Osteocyte (in vitro differentiated cells): ENCODE results near the gene RHEBL1. TPM values are rescaled to one million over a fixed set of nuclear protein-coding genes. Genes with fewer than 3 reads are reported as not detected.
A peak's percentile ranks its signal among the peaks of the same experiment; 100 is the strongest.

Experiments
- DNase-seq: peaks from one replicate; pipeline ENCODE4 v3.0.0; 2021; ENCODE audit warnings: mixed read lengths; ENCODE audit not compliant: unreplicated experiment; ENCODE audit errors: extremely low spot score
- H3K27ac Mint-ChIP-seq: one replicate; pipeline ENCODE4 v1.8.0; 2021; ENCODE audit warnings: mild to moderate bottlenecking, mixed read lengths; ENCODE audit not compliant: unreplicated experiment
- H3K27me3 Mint-ChIP-seq: one replicate; pipeline ENCODE4 v1.8.0; 2021; ENCODE audit warnings: mixed read lengths; ENCODE audit not compliant: unreplicated experiment
- H3K36me3 Mint-ChIP-seq: one replicate; pipeline ENCODE4 v1.8.0; 2021; ENCODE audit warnings: mixed read lengths; ENCODE audit not compliant: unreplicated experiment
- H3K4me1 Mint-ChIP-seq: one replicate; pipeline ENCODE4 v1.8.0; 2021; ENCODE audit warnings: mixed read lengths; ENCODE audit not compliant: unreplicated experiment
- H3K4me3 Mint-ChIP-seq: one replicate; pipeline ENCODE4 v1.8.0; 2021; ENCODE audit warnings: mild to moderate bottlenecking, moderate library complexity, mixed read lengths; ENCODE audit not compliant: unreplicated experiment
- H3K9me3 Mint-ChIP-seq: one replicate; pipeline ENCODE4 v1.8.0; 2021; ENCODE audit warnings: mixed read lengths; ENCODE audit not compliant: unreplicated experiment
- total RNA-seq: library from RNA; stranded (reverse); gene quantifications from 2 replicates; pipeline ENCODE4 v1.2.1, GENCODE V29; 2021
- TF ChIP-seq, protein P1 (sequence below): fragments of 200-600 bp; sonication (generic); IDR thresholded peaks from 2 replicates; pipeline ENCODE4 v1.5.0; 2021; ENCODE audit warnings: antibody characterized with exemption, mild to moderate bottlenecking, moderate library complexity

Gene RHEBL1
- total RNA-seq, 1 donor from 2014 or later = 1.2 TPM

DNA sequence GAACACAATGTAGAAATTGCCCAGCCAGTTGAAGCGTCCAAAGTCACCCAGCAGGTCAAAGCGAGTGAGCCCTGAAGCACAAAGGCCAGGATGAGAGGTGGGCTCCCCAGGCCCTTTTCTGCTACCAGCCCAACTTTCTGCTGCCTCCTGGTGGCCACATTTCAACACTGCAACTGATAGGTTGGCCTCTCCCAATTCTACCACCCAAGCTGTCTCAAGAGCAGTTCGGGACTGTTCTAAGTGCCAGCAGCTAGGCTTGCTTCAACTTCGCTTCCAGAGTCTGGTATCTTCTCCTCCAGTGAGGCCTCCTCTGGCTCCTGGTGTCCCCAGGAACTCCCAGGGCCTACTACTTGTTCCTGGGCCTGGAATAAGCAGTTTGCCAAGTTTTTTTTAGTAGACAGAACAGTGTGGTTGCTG is 28.3 kb upstream of the RHEBL1 start:
- Mint-ChIP-seq H3K36me3 (peaks cover 48% of the 10 kb centered on the region), H3K4me3 (no peak overlapping the region), H3K27ac (no peak overlapping the region), H3K9me3 (no peaks in the 10 kb centered on the region), H3K4me1 (peaks cover 10% of the 10 kb centered on the region), H3K27me3 (peaks cover 16% of the 10 kb centered on the region)
- TF ChIP-seq, protein P1, sequence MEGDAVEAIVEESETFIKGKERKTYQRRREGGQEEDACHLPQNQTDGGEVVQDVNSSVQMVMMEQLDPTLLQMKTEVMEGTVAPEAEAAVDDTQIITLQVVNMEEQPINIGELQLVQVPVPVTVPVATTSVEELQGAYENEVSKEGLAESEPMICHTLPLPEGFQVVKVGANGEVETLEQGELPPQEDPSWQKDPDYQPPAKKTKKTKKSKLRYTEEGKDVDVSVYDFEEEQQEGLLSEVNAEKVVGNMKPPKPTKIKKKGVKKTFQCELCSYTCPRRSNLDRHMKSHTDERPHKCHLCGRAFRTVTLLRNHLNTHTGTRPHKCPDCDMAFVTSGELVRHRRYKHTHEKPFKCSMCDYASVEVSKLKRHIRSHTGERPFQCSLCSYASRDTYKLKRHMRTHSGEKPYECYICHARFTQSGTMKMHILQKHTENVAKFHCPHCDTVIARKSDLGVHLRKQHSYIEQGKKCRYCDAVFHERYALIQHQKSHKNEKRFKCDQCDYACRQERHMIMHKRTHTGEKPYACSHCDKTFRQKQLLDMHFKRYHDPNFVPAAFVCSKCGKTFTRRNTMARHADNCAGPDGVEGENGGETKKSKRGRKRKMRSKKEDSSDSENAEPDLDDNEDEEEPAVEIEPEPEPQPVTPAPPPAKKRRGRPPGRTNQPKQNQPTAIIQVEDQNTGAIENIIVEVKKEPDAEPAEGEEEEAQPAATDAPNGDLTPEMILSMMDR = peak; percentile 75
- no peak for DNase-seq

DNA sequence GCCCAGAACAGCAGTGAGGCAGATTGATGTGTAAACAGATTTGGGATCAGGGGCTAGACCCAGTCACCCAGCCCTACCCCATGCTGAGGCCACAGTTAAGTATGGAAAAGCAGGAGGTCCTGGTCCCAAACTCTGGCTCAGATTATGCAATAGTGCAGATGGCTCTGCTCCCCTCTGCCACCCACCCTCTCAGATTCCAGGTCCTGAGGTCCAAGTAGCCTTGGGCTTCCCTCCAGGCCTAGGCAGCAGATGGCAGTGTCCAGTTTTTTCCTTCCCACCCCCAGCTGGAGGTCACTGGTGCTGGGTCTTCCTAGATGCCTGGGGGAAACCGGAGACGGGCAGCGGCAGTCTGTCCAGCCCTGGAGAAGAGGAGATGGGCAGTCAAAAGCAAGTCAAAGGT is 27.6 kb upstream of the RHEBL1 start:
- Mint-ChIP-seq H3K4me3 (no peak overlapping the region), H3K27ac (no peak overlapping the region)
- DNase-seq = no peak

DNA sequence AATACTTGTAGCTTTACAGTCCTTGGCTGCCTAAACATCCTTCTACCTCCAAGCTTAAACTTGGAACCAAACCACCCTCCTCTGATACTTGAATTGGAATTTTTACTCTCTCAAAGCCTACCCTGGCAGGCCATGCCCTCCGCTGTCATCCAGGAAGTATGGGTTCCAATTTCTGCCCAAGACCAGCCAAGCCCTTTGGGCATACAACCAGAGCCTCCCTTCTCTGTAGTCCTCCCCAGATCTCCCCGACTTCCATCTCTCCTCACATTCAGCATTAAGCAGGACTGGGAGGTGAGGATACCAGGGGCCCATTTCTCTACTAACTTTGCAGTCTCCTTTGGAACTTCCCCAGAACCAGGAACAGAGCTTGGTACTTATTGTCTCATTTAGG is 25.2 kb upstream of the RHEBL1 start:
- H3K4me1 Mint-ChIP-seq = peaks cover 25% of the 10 kb centered on the region
- no peak overlapping the region for H3K4me3 Mint-ChIP-seq
- no peak overlapping the region for H3K27ac Mint-ChIP-seq
- peaks cover 30% of the 10 kb centered on the region for H3K36me3 Mint-ChIP-seq
- TF ChIP-seq, protein P1 = no peak
- peaks cover 31% of the 10 kb centered on the region for H3K27me3 Mint-ChIP-seq
- no peak for DNase-seq
- no peaks in the 10 kb centered on the region for H3K9me3 Mint-ChIP-seq

More for the DNA sequence above, 27.6 kb upstream of the RHEBL1 start:
- Mint-ChIP-seq H3K9me3 (no peaks in the 10 kb centered on the region), H3K4me1 (peaks cover 13% of the 10 kb centered on the region), H3K27me3 (peaks cover 19% of the 10 kb centered on the region), H3K36me3 (peaks cover 46% of the 10 kb centered on the region)
- TF ChIP-seq, protein P1 = no peak

DNA sequence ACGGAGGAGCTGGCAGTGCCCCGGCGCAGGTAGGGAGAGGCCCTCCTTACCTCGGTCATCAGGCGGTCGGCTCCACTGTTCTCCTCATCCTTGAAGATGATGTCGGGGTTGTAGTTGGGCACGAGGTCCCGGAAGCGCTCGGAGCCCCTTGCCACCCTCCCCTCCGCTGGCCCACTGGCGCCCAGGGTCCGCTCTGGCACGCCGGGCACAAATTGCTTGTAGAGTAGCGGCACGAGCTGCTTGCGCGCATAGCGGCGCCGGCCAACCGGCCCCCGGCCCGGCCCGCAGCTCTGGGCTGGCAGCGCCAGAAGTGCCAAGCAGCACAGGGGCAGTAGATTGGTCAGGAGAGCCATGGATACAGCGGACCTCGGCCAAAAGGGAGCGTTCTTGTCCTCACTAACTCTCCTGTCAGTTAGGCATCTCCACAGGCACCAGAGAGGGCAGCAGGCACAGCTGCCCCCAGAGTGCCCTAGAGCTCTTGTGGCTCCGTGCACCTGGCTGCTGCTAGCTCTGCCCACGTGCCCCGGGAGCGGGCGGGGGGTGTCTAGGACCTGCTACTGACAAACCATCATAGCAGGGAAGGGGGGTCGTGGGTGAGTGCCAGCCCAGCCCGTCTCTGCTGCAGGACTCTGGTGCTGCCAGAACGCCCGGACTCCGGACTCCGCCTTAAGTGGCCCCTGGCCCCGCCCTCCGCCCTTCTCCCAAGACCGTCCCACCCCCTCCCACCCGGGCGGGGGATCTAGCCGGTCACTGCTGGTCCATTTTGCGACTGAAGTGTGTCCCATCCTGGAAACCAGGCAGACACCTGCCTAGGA is 24.6 kb upstream of the RHEBL1 start, which contains the start of gene DHH:
Gene DHH (minus strand): TSS at position 642 of the 815 bp plus-strand sequence. CDS start 289 bp downstream, at position 353.
- H3K9me3 Mint-ChIP-seq = no peaks in the 10 kb centered on the region
- no peak within 1 kb of the TSS for H3K27ac Mint-ChIP-seq
- H3K4me1 Mint-ChIP-seq = peaks cover 28% of the 10 kb centered on the region
- H3K36me3 Mint-ChIP-seq = peaks cover 26% of the 10 kb centered on the region
- H3K4me3 Mint-ChIP-seq = no peak within 1 kb of the TSS
- H3K27me3 Mint-ChIP-seq = peaks cover 33% of the 10 kb centered on the region
- TF ChIP-seq, protein P1 = no peak
- DNase-seq = no peak

- Mint-ChIP-seq H3K27ac (no peak overlapping the region), H3K36me3 (peaks cover 26% of the 10 kb centered on the region), H3K9me3 (no peaks in the 10 kb centered on the region), H3K27me3 (peaks cover 33% of the 10 kb centered on the region), H3K4me1 (peaks cover 28% of the 10 kb centered on the region), H3K4me3 (no peak overlapping the region)
- DNase-seq = no peak
- TF ChIP-seq, protein P1 = no peak
Observed at GRCh38 chr12:49093792-49094159, 24.0 kb upstream of the RHEBL1 start.
